ENCODE results near the gene TRIM32. TPM values are rescaled to one million over a fixed set of nuclear protein-coding genes. Genes with fewer than 3 reads are reported as not detected.

The TRIM32 gene
- total RNA-seq, 1 experiment from 2014 or later = 17.5 TPM

- no peak for TF ChIP-seq CBFB (CRISPR knock-in tag; IDR thresholded peaks at IDR 0.05; ENCODE audit: low read depth)
- no peak for TF ChIP-seq PRDM15 (CRISPR knock-in tag; IDR thresholded peaks at IDR 0.05)
- TF ChIP-seq TP53 (CRISPR knock-in tag; IDR thresholded peaks at IDR 0.05) = no peak
- TF ChIP-seq CTCF (IDR thresholded peaks at IDR 0.05) = no peak
- TF ChIP-seq ZNF263 (CRISPR knock-in tag; IDR thresholded peaks at IDR 0.05; ENCODE audit: low read depth) = no peak
- TF ChIP-seq, protein P1, sequence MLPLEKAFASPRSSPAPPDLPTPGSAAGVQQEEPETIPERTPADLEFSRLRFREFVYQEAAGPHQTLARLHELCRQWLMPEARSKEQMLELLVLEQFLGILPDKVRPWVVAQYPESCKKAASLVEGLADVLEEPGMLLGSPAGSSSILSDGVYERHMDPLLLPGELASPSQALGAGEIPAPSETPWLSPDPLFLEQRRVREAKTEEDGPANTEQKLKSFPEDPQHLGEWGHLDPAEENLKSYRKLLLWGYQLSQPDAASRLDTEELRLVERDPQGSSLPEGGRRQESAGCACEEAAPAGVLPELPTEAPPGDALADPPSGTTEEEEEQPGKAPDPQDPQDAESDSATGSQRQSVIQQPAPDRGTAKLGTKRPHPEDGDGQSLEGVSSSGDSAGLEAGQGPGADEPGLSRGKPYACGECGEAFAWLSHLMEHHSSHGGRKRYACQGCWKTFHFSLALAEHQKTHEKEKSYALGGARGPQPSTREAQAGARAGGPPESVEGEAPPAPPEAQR (CRISPR knock-in tag; IDR thresholded peaks at IDR 0.05) = no peak
- TF ChIP-seq SP1 (CRISPR knock-in tag; conservative IDR thresholded peaks at IDR 0.05) = no peak
- no peak for TF ChIP-seq OVOL2 (CRISPR knock-in tag; IDR thresholded peaks at IDR 0.05; ENCODE audit: borderline replicate concordance)
- no peak for TF ChIP-seq CREB1 (CRISPR knock-in tag; IDR thresholded peaks at IDR 0.05)
- no peak for TF ChIP-seq E2F1 (CRISPR knock-in tag; IDR thresholded peaks at IDR 0.05)
- TF ChIP-seq ZMAT4 (CRISPR knock-in tag; IDR thresholded peaks at IDR 0.05) = no peak
- TF ChIP-seq ATF2 (CRISPR knock-in tag; IDR thresholded peaks at IDR 0.05; ENCODE audit: borderline replicate concordance, low read depth) = no peak
- TF ChIP-seq, protein P2, sequence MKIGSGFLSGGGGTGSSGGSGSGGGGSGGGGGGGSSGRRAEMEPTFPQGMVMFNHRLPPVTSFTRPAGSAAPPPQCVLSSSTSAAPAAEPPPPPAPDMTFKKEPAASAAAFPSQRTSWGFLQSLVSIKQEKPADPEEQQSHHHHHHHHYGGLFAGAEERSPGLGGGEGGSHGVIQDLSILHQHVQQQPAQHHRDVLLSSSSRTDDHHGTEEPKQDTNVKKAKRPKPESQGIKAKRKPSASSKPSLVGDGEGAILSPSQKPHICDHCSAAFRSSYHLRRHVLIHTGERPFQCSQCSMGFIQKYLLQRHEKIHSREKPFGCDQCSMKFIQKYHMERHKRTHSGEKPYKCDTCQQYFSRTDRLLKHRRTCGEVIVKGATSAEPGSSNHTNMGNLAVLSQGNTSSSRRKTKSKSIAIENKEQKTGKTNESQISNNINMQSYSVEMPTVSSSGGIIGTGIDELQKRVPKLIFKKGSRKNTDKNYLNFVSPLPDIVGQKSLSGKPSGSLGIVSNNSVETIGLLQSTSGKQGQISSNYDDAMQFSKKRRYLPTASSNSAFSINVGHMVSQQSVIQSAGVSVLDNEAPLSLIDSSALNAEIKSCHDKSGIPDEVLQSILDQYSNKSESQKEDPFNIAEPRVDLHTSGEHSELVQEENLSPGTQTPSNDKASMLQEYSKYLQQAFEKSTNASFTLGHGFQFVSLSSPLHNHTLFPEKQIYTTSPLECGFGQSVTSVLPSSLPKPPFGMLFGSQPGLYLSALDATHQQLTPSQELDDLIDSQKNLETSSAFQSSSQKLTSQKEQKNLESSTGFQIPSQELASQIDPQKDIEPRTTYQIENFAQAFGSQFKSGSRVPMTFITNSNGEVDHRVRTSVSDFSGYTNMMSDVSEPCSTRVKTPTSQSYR (CRISPR knock-in tag; IDR thresholded peaks at IDR 0.05) = no peak
- TF ChIP-seq, protein P3, sequence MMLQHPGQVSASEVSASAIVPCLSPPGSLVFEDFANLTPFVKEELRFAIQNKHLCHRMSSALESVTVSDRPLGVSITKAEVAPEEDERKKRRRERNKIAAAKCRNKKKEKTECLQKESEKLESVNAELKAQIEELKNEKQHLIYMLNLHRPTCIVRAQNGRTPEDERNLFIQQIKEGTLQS (CRISPR knock-in tag; conservative IDR thresholded peaks at IDR 0.05) = no peak
- no peak for TF ChIP-seq ZNF219 (CRISPR knock-in tag; IDR thresholded peaks at IDR 0.05; ENCODE audit: borderline replicate concordance)
- no peak overlapping the region for H3K27ac Mint-ChIP-seq
- no peaks in the 10 kb centered on the region for H3K36me3 Mint-ChIP-seq
- POLR2A ChIA-PET = no interaction called here
- peaks cover 10% of the 10 kb centered on the region for H3K9me3 Mint-ChIP-seq
- H3K4me3 Mint-ChIP-seq = no peak overlapping the region
- no peaks in the 10 kb centered on the region for H3K27me3 Mint-ChIP-seq (ENCODE audit: low read depth)
- ATAC-seq (no peak), DNase-seq (ENCODE audit: low spot score) (no peak)
- peaks cover 36% of the 10 kb centered on the region for H3K4me1 Mint-ChIP-seq
- CTCF ChIA-PET = no interaction called here
Measured at GRCh38 chr9:116718111-116718510, 31.0 kb downstream of the TRIM32 start.

Measured in WTC11 (cell line).